Activated CD8-positive, alpha-beta T cell treated with anti-CD3 and anti-CD28 coated beads for 36 hours (primary cell): Measurements from ENCODE around the gene PDE6H. TPM values are rescaled to one million over a fixed set of nuclear protein-coding genes. Genes with fewer than 3 reads are reported as not detected.
A peak's percentile ranks its signal among the peaks of the same experiment; 100 is the strongest.

Experiments used
- ATAC-seq: fragments of 200-7000 bp; cut with Tn5 transposase; one replicate; pipeline ENCODE4 v1.10.0; 2021; ENCODE audit warnings: mild to moderate bottlenecking, moderate library complexity
- CTCF ChIA-PET: fragments of 350-600 bp; sonication (Branson Sonifier 250); formaldehyde crosslinking; loops from one replicate; lab custom pipeline; 2021; ENCODE audit warnings: antibody characterized with exemption; lab: Charles Lee
- POLR2A ChIA-PET: fragments of 350-600 bp; sonication (Branson Sonifier 250); formaldehyde crosslinking; loops from one replicate; lab custom pipeline; 2021; ENCODE audit warnings: antibody characterized with exemption; lab: Charles Lee
- DNase-seq: peaks from one replicate; pipeline ENCODE4 v3.0.0-alpha.2; 2020
- H3K27ac Mint-ChIP-seq: one replicate; pipeline ENCODE4 v1.8.0; 2021; ENCODE audit warnings: mild to moderate bottlenecking, mixed read lengths
- H3K27me3 Mint-ChIP-seq: one replicate; pipeline ENCODE4 v1.8.0; 2021; ENCODE audit warnings: mixed read lengths
- H3K36me3 Mint-ChIP-seq: one replicate; pipeline ENCODE4 v1.8.0; 2021; ENCODE audit warnings: low read depth, mixed read lengths
- H3K4me1 Mint-ChIP-seq: one replicate; pipeline ENCODE4 v1.8.0; 2021; ENCODE audit warnings: low read depth, mixed read lengths
- H3K4me3 Mint-ChIP-seq: one replicate; pipeline ENCODE4 v1.8.0; 2021; ENCODE audit warnings: mild to moderate bottlenecking, moderate library complexity, mixed read lengths
- H3K9me3 Mint-ChIP-seq: one replicate; pipeline ENCODE4 v1.8.0; 2021; ENCODE audit warnings: mixed read lengths
- intact Hi-C: fragments of 100-400 bp; cut with micrococcal nuclease; formaldehyde crosslinking; loops from one replicate; pipeline ENCODE4 v1.10.0; 2022
- total RNA-seq, 2 experiments: library from RNA; stranded (reverse); gene quantifications; one replicate each; pipeline ENCODE4 v1.2.3, GENCODE V29; 2021
- TF ChIP-seq, protein P1 (sequence below): fragments of 200-600 bp; IDR thresholded peaks from one replicate; pipeline ENCODE4 v1.8.0; 2022; ENCODE audit warnings: antibody characterized with exemption, mild to moderate bottlenecking

Gene PDE6H
- total RNA-seq, 2 experiments from 2014 or later = not detected

DNA sequence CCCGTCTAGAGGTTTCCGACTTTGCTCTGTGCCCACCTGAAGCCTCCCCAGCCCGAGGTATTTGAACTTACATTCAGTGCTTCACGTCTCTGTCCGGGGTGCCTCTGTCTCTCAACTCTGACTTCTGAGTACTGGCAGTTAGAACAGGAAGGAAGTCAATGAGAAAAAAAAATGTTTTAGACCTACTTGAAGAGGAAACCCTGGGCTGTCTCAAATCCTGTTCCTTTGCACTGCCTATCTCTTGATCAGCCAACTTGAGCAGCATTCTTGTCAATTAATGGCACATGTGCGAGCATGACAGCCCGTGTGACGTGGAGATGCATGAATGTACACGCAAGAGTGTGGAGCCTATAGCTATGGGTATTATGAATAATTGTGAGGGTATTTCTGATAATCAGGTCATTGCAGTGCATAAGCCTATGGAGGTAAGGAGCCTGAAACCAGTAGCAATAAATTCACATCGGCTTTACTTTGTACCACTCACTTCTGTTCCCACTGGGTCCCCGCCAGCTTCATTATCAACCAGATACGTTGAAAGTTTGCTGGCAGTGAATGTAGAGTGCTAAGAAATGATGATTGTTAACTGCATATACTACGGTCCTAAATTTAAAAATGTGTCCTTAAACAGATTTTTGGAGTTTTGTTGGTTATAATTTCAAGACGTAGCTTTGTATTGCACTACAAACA, 11.2 kb upstream of the PDE6H start, which contains the start of gene ARHGDIB:
Gene ARHGDIB, minus strand, starts transcription at position 136 of the 687 bp plus-strand sequence. CDS start 10,889 bp downstream, outside the sequence.
- peak; percentile 79 for ATAC-seq
- ChIA-PET POLR2A (interaction anchor here (0.8 to 7.2 kb wide), 15 partner anchors 10 to 192 kb away, joined by 3 to 41 read pairs (median 4); partner anchors contain the start of gene PDE6H), CTCF (interaction anchor here (0.6 to 1.2 kb wide), 5 partner anchors 15 to 562 kb away, joined by 3 to 4 read pairs (median 3); no protein-coding TSS in a partner anchor)
- Mint-ChIP-seq H3K4me1 (peaks cover 42% of the 10 kb centered on the region), H3K27ac (peak within 1 kb of the TSS; percentile 97), H3K4me3 (peak within 1 kb of the TSS; percentile 94), H3K9me3 (no peaks in the 10 kb centered on the region), H3K27me3 (no peaks in the 10 kb centered on the region), H3K36me3 (peaks cover 43% of the 10 kb centered on the region)
- TF ChIP-seq, protein P1, sequence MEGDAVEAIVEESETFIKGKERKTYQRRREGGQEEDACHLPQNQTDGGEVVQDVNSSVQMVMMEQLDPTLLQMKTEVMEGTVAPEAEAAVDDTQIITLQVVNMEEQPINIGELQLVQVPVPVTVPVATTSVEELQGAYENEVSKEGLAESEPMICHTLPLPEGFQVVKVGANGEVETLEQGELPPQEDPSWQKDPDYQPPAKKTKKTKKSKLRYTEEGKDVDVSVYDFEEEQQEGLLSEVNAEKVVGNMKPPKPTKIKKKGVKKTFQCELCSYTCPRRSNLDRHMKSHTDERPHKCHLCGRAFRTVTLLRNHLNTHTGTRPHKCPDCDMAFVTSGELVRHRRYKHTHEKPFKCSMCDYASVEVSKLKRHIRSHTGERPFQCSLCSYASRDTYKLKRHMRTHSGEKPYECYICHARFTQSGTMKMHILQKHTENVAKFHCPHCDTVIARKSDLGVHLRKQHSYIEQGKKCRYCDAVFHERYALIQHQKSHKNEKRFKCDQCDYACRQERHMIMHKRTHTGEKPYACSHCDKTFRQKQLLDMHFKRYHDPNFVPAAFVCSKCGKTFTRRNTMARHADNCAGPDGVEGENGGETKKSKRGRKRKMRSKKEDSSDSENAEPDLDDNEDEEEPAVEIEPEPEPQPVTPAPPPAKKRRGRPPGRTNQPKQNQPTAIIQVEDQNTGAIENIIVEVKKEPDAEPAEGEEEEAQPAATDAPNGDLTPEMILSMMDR = no peak
- intact Hi-C loops = loop anchor here (2.0 to 5.0 kb wide), 3 partner anchors 15 to 187 kb away; a partner anchor contains a TSS
- peak; percentile 94 for DNase-seq

DNA sequence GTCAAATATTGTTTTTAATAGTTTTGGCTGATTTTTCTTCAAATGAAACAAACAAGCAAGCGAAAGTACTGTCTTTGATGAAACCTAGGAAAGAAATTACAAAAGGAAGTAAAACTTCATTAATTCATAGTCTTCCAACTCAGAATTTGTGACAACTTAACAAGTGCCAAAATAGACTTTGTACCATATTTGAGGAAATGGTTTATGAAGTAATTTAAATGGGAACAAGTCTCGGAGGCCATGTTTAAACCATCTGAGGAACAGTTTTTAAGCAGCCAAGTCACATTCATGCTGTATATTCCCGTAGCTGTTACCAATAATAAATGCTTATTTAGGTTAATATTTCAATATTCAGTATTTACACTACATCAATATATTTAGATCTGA, 10.7 kb upstream of the PDE6H start:
- TF ChIP-seq, protein P1 = no peak
- POLR2A ChIA-PET = interaction anchor here (0.8 to 7.2 kb wide), 15 partner anchors 9 to 192 kb away, joined by 3 to 41 read pairs (median 4); partner anchors contain the start of gene PDE6H
- CTCF ChIA-PET = interaction anchor here (0.6 to 1.2 kb wide), 5 partner anchors 16 to 563 kb away, joined by 3 to 4 read pairs (median 3); no protein-coding TSS in a partner anchor
- DNase-seq = no peak
- no peak for ATAC-seq
- intact Hi-C loops = loop anchor here (5.0 kb wide), 1 partner anchor 80 kb away; no protein-coding TSS in a partner anchor
- peak overlapping the region; percentile 94 for H3K4me3 Mint-ChIP-seq
- H3K9me3 Mint-ChIP-seq = no peaks in the 10 kb centered on the region
- H3K4me1 Mint-ChIP-seq = peaks cover 40% of the 10 kb centered on the region
- H3K27me3 Mint-ChIP-seq = no peaks in the 10 kb centered on the region
- H3K27ac Mint-ChIP-seq = peak overlapping the region; percentile 97
- peaks cover 38% of the 10 kb centered on the region for H3K36me3 Mint-ChIP-seq

DNA sequence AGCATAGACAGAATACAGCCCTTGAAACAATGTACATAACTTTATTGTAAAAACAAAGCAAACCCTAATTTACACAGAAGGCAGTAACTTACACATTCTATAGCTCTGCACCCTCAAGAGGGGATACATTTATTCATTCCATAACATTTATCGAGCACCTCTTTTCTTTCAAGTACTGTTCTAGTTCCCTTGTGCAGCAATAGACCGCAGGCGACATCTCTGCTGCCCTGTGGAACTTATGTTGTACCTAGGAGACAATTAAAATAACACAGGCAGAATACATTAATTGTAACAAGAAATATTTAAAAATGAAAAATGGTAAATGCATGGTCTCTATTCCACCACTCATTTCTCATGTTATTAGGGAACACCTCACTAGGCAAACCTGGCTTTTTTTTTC, 10.0 kb upstream of the PDE6H start:
- Mint-ChIP-seq H3K9me3 (no peaks in the 10 kb centered on the region), H3K27me3 (no peaks in the 10 kb centered on the region), H3K4me3 (peak overlapping the region; percentile 94), H3K4me1 (peaks cover 39% of the 10 kb centered on the region), H3K27ac (peak overlapping the region; percentile 97), H3K36me3 (peaks cover 34% of the 10 kb centered on the region)
- ChIA-PET CTCF (interaction anchor here (1.2 kb wide), 1 partner anchor 190 kb away, joined by 4 read pairs; no protein-coding TSS in a partner anchor), POLR2A (interaction anchor here (1.1 to 7.2 kb wide), 8 partner anchors 10 to 190 kb away, joined by 3 to 41 read pairs (median 4); partner anchors contain the start of gene PDE6H)
- ATAC-seq (no peak), DNase-seq (no peak)
- intact Hi-C loops = loop anchor here (5.0 kb wide), 1 partner anchor 80 kb away; no protein-coding TSS in a partner anchor
- TF ChIP-seq, protein P1 = no peak

DNA sequence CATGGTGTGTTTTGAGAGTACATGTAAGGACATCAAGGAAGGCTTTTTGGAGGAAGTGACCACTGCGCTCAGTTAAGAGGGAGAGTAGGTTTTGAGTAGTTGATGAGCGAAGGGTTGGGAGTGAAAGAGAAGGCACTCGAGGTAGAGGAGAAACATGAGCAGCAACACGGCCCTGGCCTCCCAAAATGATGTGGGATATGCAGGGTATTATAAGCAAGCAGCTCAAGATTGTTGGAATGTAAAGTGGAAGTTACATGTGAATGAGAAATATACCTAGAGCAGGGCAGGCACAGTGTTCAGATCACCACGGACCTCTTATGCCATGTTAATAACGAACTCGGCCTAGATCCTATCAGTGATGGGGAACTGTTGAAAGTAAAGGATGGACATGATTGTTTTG, 9.3 kb upstream of the PDE6H start:
- ChIA-PET POLR2A (interaction anchor here (1.1 to 1.2 kb wide), 2 partner anchors 27 to 191 kb away, joined by 3 read pairs; no protein-coding TSS in a partner anchor), CTCF (no interaction called here)
- ATAC-seq (no peak), DNase-seq (no peak)
- Mint-ChIP-seq H3K9me3 (no peaks in the 10 kb centered on the region), H3K36me3 (peaks cover 27% of the 10 kb centered on the region), H3K4me3 (peak overlapping the region; percentile 15), H3K27me3 (no peaks in the 10 kb centered on the region), H3K27ac (peak overlapping the region; percentile 97), H3K4me1 (peaks cover 36% of the 10 kb centered on the region)
- intact Hi-C loops = loop anchor here (5.0 kb wide), 1 partner anchor 81 kb away; no protein-coding TSS in a partner anchor
- TF ChIP-seq, protein P1 = no peak
